SK-N-DZ (cell line): ENCODE measurements around the gene RGS6.

Source experiments
- DNase-seq: peaks from one replicate; pipeline ENCODE4 v3.0.0-alpha.2; 2015; ENCODE audit warnings: low spot score

RGS6 gene

DNA sequence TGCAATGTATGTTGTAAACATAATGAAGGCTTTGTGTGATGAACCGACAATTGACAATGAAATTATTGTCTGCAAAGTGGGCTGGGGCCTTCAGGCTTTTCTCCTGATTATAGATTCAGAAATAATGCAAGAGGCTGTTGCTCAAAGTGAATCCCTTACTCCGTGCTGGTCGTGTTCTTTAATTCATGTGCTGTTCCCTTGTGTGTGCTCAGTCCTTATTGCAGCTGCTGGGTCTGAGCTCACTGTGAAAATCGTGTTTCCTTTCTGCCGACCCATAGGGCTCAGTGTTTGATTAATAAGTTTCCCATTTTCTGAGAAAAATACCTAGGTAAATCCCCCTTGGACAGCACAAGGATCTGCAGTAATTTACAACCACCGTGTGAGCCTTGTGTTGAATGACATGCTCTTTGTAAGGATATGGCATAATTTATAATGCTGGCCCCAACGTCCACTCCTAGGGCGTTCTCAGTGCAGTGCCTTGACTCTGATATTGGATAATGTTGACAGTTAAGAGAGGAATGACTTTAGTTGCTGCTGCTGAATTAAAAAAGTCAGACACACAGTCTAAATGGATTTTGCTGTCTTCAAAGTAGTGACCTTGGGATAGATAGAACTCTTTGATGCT, 81.6 kb downstream of the RGS6 start:
- DNase-seq: no peak

DNA sequence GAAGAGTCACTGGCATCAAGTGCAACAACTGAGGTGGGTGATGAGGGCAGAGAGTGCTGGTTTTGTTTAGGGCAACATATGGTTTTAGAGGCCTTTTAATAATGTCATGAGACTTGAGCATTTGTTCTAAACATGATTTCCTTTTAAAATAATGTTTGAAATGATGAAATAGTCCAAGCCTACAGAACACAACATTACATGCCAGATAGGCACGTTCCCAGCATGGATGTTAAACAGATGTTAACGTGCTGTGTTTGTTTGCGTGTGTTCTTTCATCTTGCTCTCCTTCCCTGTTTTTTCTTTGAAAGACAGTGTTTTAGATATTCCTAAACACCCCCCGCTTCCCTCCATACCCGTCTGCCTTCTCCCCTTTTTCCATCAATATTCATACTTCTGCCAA, 82.3 kb downstream of the RGS6 start:
- DNase-seq: no peak

DNA sequence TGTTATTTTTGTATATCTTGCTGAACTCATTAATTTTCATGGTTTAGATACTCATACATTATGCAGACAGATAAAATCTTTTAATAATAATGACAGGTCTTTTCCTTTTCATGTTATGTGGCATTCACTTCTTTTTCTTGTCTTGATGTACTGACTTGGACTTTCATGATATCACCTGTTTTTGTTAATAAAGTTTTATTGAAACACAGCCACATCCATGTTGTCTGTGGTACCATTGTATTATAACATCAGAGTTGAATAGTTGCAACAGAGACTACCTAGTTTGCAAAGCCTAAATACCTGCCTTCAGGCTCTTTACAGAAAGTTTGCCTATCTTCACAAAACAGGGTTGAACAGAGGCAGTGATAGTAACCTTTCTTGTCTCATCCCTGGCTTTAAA, 85.1 kb downstream of the RGS6 start:
- no peak for DNase-seq

DNA sequence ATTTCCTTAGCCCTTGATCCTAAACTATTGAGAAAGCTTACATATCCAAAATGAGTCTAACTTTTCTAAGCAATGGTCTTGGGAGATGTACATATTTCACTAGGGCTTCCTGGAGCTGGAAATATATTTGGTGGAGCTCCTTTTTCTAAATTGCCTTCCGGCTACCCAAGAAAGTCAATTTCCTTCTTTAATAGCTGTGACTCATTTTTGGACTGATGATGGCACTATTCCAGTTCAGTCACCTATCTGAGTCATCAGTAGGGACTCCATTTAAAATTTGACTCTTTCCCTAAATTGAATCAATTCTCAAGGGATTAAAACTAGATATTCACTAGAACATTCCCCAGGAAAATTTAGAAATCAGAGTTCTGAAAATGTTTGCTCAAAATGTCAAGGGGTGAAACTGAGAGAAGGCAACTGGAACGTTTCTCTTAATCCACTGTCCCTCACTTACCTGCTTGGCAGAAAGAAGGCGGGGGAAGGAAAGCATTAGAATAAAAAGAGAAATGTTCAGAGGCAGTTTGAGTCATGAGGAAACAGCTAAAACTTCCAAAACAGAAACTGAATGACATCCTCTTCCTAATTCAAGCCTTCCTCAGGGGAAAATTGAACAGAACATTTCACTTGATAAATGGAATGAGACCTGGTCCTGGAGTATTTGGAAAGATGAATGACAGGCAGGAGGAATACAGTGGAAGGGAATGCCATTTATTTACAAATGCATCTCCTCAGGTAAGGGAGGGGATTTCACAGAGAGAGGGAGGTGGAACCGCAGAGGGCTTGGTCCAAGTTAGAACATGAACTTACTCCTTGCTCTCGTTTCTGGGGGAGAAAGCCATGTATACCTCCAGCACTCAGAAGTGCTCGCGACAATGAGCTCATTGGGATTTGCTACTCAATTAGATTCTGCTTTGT, 91.2 kb downstream of the RGS6 start:
- no peak for DNase-seq

DNA sequence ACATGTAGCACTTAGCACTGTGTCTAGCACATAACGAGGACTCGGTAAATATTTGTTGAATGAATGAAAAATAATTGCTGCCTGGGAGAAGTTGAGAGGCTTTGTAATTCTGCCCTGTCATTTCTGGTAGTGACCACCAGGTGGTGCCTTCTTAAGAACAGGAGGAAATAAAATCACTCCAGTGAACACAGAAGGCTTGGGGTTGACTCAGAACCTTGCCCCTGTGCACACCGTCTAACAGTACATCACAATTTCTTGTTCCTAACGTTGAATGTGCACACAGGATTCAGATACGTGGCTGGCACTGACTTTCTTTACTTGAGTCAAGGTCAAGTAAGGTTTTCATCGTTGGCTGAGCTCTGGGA, 91.8 kb downstream of the RGS6 start:
- DNase-seq: peak; percentile 7

DNA sequence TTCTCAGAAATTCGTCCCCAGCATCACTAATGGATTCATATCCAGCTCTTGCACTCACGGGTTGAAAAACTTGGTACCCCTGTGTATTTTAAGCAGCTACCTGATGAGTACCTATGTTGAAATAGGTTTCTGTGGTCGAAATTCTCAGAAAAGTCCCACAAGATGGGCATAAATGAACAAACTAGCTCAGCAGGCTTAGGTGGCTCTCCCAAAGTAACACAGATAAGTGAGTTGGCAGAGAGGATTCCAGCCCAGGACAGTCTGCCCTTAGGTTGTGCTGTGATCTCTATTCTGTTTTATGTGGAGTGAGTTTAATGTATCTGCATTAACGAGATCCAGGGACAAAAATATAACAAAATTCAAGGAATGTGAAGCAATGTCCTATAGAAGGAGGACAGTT, 92.3 kb downstream of the RGS6 start:
- DNase-seq: no peak

DNA sequence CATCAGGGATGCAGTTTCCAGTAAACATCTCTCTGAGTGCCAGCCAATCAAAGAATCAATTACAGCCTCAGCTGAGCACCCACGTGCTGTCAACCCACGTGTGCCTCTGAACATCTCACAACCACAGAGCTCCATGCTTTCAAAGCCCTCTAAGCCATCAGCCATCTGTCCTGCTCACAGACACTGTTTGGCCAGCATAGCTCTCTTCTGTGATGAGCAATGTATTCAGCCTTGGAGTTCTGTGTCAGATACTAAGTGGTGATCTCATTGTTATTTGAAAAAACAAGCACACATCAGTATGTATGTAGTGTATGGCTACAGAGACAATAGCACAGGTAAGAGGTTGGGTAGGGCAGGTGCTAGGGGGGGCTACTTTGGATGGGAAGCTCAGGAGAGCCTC, 94.3 kb downstream of the RGS6 start:
- DNase-seq: no peak

DNA sequence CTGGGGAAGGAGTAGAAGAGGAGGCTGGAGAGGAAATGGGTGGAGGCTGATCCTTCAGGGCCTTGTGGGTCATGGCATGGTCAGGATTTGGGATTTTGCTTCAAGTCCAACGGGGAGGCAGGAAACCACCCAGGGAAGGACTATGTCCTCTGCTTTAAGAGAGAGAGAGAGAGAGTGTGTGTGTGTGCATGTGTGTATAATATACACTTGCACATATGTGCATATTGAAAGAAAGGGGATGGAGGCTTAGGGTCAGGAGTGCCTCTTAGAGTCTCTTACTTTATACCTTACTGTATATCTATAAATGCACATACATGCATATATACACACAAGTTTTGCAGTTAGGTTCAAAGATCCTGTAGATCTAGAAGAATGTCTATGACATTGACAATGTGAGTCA, 94.8 kb downstream of the RGS6 start:
- no peak for DNase-seq

DNA sequence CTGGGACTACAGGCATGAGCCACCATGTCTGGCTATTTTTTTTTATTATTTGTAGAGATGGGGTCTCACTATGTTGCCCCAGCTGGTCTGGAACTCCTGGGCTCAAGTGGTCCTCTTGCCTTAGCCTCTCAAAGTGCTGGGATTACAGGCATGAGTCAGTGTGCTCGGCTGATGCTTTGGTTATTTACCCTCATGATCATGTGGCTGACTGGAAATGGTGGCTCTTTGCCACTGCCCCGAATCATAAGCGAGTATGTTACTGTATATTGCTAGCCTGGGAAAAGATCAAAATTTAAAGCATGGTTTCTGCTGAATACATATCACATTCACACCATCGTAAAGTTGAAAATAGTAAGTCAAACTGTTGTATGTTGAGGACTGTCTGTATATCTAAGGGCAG, 101.1 kb downstream of the RGS6 start:
- no peak for DNase-seq

DNA sequence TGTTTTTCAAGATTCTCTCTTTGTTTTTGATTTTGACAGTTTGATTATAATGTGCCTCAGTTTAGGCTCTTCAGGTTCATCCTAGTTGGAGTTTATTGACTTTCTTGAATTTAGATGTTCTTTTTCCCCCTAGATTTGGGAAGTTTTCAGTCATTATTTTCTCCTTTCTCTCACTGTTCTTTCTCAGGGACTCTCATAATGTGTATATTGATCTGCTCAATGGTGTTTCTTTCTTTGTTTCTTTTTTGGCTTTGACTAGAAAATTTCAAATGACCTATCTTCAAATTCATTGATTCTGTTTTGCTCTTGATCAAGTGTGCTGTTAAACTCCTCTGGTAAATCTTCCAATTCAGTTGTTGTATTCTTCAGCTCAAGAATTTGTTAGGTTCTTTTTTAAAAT, 108.3 kb downstream of the RGS6 start:
- DNase-seq: no peak

DNA sequence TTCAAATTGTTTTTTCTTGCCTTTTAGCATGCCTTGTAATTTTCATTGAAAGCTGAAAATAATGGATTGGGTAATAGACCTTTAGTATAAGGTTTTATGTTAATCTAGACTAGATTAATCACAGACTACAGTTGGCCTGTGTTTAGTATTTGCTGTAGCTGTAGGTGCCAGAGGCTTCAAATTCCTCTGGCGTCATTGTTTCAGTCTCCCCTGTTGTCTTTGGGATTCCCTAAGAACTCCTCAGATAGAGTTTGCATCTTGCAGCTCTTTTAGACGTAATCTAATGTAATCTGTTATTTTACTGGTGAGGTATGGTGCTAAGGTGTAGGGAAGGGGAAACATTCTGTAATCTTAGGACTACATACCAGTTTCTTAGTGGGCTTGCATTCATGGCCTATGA, 113.0 kb downstream of the RGS6 start:
- DNase-seq: no peak

DNA sequence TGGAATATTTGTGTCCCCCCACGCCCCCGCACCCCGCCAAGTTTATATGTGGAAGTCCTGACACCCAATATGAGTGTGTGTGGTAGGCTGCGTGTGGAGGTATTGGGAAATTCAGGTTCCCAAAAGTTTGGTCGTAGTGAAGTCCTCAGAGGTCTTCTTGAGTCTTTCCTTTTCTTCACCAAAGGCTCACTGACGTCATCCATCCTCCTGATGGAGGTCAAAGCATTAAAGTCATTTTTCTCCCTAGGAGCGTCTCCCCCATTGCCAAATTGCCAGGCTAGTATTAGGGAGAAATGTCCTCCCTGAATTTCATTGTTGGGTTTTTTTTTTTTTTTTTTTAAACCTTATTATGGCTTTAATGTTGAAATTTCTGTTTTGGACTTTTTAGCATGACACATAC, 113.7 kb downstream of the RGS6 start:
- DNase-seq: no peak

DNA sequence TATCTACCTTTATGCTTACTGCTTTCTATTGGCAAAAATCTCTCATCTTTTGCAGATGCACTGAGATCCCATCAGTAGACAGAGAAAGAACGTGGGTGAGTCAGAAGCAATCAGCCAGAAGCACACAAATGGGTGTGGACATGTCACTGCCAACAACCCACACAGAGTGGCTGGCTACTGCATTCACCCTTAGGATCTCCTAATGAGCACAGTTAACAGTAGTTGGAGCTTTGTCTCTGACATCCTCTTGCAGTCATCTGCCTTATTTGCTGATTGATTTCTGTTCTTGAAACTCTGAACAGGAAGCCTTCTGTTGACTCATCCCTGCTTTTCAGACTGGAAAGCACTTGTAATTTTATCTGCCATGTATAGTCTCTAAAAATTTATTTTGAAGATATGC, 117.2 kb downstream of the RGS6 start:
- DNase-seq: no peak

DNA sequence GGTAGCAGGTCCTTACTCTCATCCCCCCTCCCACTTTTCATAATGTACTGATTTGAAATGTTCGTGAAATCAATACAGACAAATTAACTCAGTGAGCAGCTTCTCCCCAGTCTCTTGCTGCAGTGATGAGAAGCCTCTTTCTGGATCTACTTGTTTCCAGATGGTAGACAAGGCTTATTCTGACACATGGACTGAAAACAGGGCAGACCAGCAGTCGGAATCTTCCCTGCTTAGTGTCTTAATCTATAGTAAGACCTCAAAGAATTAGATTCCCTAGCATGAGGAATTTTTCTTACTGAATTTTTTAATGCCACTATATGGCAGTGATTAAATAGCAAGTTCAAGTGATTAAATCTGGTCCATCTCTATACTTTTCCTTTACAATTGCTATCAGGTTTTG, 120.1 kb downstream of the RGS6 start:
- no peak for DNase-seq

DNA sequence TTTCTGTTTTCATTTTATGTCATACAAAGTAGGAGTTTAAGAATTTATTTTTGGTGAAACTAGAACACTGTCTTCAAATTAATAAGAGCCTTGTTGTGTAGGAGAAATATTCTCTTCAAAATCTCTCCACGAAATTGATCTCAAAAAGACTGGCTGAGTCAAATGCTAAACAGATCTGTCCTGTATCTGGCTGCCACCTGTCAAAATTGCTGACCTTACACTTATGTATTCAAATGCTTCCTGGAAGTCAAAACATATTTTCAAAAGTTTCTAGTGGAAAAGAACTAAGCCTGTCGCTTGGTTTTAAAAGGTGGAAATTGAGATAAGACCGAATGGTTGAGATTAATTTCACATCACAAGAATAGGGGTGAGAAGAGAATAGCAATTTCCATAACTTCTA, 121.4 kb downstream of the RGS6 start:
- DNase-seq: no peak

DNA sequence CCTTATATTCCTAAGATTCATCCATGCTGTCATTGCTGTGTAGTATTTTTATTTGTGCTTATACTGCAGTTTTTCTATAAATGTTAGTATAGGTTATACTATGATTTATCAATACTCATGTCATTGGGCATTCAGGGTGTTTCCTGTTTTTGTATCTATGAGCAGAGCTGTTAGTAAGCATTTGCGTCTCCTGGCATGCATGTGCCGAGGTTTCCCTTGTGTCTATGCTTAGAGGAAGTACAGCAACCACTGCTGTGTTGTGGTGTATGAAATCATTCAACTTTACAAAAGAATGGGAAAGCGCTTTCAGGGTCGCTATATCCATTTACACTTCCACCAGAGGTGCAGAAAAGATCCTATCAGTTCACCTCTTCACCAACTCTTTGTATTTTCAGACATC, 122.7 kb downstream of the RGS6 start:
- DNase-seq: no peak

DNA sequence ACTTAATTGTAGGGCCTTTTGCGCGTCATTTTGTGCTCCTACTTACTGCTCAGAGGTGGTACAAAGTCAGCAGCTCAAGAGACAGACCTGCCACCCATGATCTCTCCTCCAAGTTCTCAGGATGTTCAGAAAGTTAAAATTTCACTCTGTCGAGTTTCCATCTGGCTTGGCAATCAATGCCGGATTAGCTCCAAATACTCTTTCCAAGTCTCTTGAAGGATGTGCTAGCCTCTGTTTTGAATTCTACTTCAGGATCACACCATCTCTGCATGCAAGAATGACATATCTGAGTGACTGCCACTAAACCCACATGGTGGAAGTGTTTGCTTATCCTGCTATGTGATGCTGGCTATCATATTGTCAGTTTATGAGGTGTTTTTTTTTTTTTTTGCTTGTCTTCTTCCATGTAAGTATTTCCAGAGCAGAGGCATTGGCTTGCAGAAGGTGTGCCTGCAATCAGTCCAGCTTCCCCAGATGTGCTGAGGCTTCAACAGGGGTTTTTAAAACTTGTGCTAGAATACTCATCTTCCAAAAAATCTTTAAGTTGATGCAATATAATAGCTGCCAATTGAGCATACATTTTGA, 125.6 kb downstream of the RGS6 start:
- no peak for DNase-seq

DNA sequence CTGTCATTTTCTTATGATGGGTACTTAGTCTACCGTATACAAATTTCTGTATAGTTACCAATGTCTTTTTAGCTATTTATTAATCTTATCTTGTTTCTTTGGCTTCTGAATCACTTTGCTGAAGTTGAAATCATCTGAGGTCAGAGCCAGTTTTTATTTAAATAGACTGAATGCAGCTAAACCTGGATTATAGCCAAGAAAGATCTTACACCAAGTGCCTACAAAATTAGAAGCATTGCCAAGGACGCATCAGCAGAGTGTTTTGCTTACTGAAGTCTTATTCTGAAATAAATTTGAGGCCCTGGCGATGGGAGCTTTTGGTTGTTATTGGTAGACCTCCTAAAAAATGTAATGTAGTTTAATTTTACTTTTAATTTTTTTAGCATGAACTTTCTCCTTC, 128.2 kb downstream of the RGS6 start:
- DNase-seq: no peak

DNA sequence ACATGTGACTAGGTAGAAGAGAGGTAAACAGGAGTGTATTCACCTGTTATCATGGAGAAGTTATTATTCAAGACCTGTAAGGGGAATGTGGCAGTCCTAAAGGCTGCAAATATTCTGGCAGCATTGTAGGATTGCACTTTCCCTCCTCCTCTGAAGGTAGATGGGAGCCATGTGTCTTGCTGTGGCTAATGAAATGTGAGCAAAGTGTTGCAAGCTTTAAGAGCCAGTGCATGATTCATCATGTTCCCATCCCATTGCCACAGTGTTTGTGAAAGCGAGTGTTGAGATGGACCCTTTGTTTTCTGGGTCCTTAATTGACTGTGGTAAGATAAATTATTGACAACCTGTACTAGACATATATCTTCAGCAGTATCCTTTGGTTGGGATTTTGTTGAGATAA, 128.7 kb downstream of the RGS6 start:
- no peak for DNase-seq

DNA sequence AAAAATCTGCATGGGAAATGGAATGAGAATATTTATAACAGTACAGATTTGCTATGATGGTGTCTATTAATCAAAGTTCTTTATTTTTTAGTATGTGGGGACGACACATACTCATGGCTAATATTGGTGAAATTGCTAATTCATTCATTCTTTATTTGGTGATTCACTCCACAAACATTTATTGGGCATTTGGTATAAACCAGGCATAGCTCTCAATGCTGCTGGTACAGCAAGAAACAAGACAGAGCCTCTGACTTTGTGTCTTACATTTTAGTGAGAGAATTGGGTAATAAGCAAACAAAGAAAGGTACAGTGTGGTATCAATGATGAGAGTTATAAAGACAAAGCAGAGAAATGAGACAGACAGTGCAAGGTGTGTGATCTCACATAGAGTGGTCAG, 129.5 kb downstream of the RGS6 start:
- no peak for DNase-seq

DNA sequence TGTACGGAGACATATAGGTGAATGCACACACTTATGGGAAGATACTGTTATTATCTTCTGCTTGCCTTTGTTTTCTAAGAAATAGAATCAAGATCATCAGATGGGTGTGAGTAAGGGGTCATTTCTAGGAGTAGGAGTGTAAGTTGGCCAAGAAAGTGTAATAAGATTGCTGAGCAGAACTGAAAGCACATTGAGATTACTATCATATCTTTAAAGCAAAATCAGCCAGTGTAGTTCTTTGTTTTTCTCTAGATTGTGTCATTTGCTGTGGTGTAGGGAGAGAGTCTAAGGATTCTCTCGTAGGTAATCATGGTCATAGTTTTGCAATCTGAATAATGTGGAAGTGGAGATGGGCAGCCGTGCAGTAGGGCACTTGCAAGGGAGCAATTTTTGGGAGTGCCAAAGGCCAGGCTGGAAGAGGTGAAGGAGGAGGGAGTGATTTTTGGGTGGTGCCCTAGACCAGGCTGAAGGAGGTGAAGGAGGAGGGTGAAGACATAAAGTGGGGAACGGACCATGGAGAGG, 131.6 kb downstream of the RGS6 start:
- DNase-seq: no peak

DNA sequence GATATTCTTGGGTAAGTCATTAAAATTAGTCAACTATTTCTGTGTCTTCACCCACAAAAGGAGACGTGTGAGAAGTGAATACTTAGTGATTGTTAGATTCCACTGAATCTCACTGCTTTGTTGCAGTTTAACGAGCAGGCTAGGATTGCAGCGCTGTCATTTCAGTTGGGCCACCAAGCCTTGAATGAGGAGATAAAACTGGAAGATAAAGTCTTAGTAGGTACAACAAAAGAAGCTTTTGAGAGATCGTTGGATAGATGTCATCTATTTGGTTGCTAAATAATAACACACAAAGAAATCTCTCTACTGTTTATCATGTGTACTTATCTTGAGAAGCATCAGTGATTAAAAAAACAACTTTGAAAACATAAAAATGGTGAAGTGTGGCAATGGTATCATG, 132.3 kb downstream of the RGS6 start:
- DNase-seq: no peak

DNA sequence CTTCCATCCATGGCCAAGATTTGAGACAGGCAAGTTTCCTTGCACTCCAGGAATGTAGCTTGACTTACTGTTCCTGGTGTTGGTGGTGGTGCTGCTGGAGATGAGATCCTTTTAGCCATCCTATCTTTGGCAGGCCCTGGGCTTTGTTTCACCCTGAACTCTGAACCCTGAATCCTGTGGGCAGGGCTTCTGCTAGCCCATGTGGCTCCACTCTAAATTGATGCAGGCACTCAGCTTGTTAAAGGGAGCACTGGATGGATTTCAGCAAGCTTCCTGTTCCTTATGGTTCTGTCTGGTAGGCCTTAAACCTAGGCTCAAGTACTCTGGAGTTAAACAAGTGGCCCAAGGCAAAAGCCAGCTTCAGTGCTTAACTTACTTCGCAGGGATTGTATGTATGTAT, 138.2 kb downstream of the RGS6 start:
- DNase-seq: no peak
